ENCODE measurements around the gene CTIF.

DNA sequence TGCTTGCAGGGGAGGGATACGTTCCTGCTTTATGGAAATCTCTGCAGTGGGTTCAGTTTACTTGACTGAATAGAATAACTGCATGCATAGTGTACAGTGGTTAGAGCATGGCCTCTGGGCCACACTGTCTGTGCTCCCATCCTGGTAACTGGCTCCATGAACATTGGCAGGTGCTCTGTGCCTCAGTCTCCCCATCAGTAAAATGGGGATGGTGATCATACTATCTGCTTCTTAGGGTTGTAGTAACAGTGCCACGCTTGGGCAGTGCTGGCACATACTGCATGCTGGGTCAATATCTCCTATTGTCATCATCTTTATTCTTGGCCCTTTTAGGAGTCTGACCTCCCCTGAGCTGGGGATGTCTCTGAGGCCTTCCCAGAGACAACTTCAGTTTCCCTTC lies 117.3 kb downstream of the CTIF start:
- TF ChIP-seq, protein P1, sequence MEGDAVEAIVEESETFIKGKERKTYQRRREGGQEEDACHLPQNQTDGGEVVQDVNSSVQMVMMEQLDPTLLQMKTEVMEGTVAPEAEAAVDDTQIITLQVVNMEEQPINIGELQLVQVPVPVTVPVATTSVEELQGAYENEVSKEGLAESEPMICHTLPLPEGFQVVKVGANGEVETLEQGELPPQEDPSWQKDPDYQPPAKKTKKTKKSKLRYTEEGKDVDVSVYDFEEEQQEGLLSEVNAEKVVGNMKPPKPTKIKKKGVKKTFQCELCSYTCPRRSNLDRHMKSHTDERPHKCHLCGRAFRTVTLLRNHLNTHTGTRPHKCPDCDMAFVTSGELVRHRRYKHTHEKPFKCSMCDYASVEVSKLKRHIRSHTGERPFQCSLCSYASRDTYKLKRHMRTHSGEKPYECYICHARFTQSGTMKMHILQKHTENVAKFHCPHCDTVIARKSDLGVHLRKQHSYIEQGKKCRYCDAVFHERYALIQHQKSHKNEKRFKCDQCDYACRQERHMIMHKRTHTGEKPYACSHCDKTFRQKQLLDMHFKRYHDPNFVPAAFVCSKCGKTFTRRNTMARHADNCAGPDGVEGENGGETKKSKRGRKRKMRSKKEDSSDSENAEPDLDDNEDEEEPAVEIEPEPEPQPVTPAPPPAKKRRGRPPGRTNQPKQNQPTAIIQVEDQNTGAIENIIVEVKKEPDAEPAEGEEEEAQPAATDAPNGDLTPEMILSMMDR (IDR thresholded peaks at IDR 0.05): no peak
- no peak for TF ChIP-seq POLR2A (IDR thresholded peaks at IDR 0.05)
